Gastroesophageal sphincter (tissue), 4 donors: ENCODE results near the gene FZR1. TPM values are rescaled to one million over a fixed set of nuclear protein-coding genes. Genes with fewer than 3 reads are reported as not detected.
A peak's percentile ranks its signal among the peaks of the same experiment; 100 is the strongest.

Experiments used
- ATAC-seq: fragments of 150-250 bp; one replicate; pipeline ENCODE4 v1.9.1; 2016; ENCODE audit warnings: mild to moderate bottlenecking, moderate library complexity
- H3K27ac ChIP-seq, 4 donors: fragments of 200-600 bp; sonication (generic) in 3 of 4; 1 replicate in 3 of 4; 2 replicates in 1 of 4; pipeline ENCODE4 v1.5.1; 2016 to 2019
- H3K27me3 ChIP-seq: fragments of 200-600 bp; sonication (generic); one replicate; pipeline ENCODE4 v1.5.1; 2019
- H3K36me3 ChIP-seq, 2 donors: fragments of 200-600 bp; sonication (generic); one replicate each; pipeline ENCODE4 v1.5.1; 2019; ENCODE audit warnings: control low read depth in 1 of 2
- H3K4me1 ChIP-seq, 3 donors: fragments of 200-600 bp; sonication (generic); 1 replicate in 2 of 3; 2 replicates in 1 of 3; pipeline ENCODE4 v1.5.1; 2016 to 2019; ENCODE audit warnings: control low read depth in 2 of 3
- H3K4me3 ChIP-seq, 2 donors: fragments of 200-600 bp; sonication (generic); one replicate each; pipeline ENCODE4 v1.5.1; 2019; ENCODE audit warnings: mild to moderate bottlenecking in 1 of 2, moderate library complexity in 1 of 2
- H3K9me3 ChIP-seq, 3 donors: fragments of 200-600 bp; sonication (generic); one replicate each; pipeline ENCODE4 v1.5.1; 2017 to 2019; ENCODE audit warnings: control low read depth in 2 of 3
- EP300 ChIP-seq: sonication (generic); formaldehyde crosslinking; IDR thresholded peaks from one replicate; pipeline ENCODE4 v1.6.1; 2017; ENCODE audit warnings: antibody characterized with exemption, mild to moderate bottlenecking
- POLR2A ChIP-seq, 2 donors: fragments of 450-650 bp; IDR thresholded peaks; one replicate each; pipeline ENCODE4 v1.6.1; 2017; ENCODE audit warnings: antibody characterized with exemption in 2 of 2, mild to moderate bottlenecking in 2 of 2, moderate library complexity in 1 of 2
- POLR2AphosphoS5 ChIP-seq: sonication (generic); formaldehyde crosslinking; IDR thresholded peaks from one replicate; pipeline ENCODE4 v1.6.1; 2017; ENCODE audit warnings: antibody characterized with exemption
- WGBS, 2 donors: methylation state at CpG; one replicate each; pipeline ENCODE4 v1.1.5; 2018; ENCODE audit warnings: low coverage in 1 of 2; 5-methylcytosine and 5-hydroxymethylcytosine counted together
- total RNA-seq, 4 donors: library from RNA; depleted of rRNA; stranded (reverse); fragments of >200 nt; gene quantifications; one replicate each; pipeline ENCODE4 v1.1.0, GENCODE V29; 2016
- TF ChIP-seq, protein P1 (sequence below), 4 experiments: fragments of 200-600 bp in 2 of 4; fragments of 450-650 bp in 2 of 4; sonication (generic) in 1 of 4; IDR thresholded peaks; one replicate each; pipeline ENCODE4 v1.5.1; 2017 to 2019; ENCODE audit warnings: antibody characterized with exemption in 4 of 4, mild to moderate bottlenecking in 2 of 4, moderate library complexity in 2 of 4

FZR1 gene
- total RNA-seq, 4 donors from 2014 or later: 17.6 to 32.9 (median 23.0) TPM

DNA sequence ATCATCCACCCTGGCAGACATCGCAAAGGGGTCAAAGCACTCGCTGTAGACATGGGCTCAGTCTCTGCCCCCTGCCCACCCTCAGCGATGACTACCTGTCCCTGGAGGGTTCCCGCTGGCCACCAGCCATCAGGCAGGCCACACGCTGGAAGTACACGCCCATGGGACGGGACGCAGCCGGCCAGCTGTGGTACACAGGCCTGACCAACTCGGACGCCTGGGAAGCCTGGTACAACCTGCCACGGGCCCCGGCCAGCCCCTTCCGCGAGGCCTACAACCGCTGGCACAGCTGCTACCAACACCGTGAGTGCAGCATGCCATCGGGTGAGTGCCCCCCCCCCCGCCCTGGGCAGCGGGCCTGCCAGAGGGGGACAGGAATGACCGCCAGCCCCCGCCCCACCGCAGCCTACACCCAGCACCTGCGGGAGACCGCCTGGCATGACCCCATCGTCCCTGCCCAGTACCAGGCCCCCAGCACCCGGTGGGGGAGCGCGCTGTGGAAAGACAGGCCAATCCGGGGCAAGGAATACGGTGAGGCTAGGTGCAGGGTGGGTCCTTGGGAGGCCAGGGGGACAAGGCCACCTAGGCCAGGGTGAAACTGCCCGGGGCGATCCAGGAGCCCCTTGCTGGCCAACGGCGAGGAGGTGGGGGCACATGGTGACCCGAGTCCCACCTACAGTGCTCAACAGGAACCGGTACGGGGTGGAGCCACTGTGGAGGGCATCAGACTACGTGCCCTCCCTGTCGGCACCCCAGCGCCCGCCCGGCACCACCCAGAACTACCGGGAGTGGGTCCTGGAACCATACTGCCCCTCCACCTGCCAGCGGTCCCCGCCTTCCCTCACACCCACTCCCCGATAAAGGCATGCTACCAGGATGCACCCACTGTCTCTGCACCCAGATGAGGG lies 37.3 kb downstream of the FZR1 start:
- H3K36me3 ChIP-seq: peaks cover 0 to 62% of the 10 kb centered on the region in 2 donors
- peak overlapping the region in 2 of 4 donors; percentile 22 to 37 for H3K27ac ChIP-seq
- WGBS, 2 donors: 57% methylated on average over 2 of the region's 47 CpGs; no CpG with 5 or more reads in 1 of the 2 donors
- H3K4me1 ChIP-seq: peaks cover 0 to 18% (median 0%) of the 10 kb centered on the region in 3 donors
- no peak for TF ChIP-seq EP300
- no peak for TF ChIP-seq POLR2A (IDR thresholded peaks at IDR 0.05)
- TF ChIP-seq, protein P1, sequence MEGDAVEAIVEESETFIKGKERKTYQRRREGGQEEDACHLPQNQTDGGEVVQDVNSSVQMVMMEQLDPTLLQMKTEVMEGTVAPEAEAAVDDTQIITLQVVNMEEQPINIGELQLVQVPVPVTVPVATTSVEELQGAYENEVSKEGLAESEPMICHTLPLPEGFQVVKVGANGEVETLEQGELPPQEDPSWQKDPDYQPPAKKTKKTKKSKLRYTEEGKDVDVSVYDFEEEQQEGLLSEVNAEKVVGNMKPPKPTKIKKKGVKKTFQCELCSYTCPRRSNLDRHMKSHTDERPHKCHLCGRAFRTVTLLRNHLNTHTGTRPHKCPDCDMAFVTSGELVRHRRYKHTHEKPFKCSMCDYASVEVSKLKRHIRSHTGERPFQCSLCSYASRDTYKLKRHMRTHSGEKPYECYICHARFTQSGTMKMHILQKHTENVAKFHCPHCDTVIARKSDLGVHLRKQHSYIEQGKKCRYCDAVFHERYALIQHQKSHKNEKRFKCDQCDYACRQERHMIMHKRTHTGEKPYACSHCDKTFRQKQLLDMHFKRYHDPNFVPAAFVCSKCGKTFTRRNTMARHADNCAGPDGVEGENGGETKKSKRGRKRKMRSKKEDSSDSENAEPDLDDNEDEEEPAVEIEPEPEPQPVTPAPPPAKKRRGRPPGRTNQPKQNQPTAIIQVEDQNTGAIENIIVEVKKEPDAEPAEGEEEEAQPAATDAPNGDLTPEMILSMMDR (IDR thresholded peaks at IDR 0.05): no peak
- TF ChIP-seq POLR2AphosphoS5: no peak
- H3K4me3 ChIP-seq: no peak overlapping the region
- H3K27me3 ChIP-seq: no peaks in the 10 kb centered on the region
- no peaks in the 10 kb centered on the region for H3K9me3 ChIP-seq
- ATAC-seq: no peak

DNA sequence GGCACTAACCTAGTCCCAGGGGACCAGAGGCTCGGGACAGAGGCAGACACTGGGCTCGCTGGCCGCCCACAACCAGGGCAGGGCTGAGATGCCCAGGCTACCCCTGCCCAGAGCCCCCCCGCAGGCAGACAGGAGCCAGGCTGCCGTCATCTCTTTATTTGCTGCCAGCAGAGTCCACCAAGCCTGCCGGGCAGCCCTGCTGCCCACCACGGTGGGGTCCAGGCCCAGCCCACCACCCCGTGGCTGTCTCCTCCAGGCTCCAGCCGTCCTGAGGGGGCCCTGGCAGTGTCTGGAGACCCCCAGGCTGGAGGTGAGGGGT lies 37.9 kb downstream of the FZR1 start:
- peaks cover 0 to 13% (median 0%) of the 10 kb centered on the region in 3 donors for H3K4me1 ChIP-seq
- H3K27ac ChIP-seq: no peak overlapping the region
- TF ChIP-seq, protein P1 (IDR thresholded peaks at IDR 0.05): no peak
- TF ChIP-seq EP300 (no peak), POLR2A (IDR thresholded peaks at IDR 0.05) (no peak), POLR2AphosphoS5 (no peak)
- no peak overlapping the region for H3K4me3 ChIP-seq
- peaks cover 0 to 62% of the 10 kb centered on the region in 2 donors for H3K36me3 ChIP-seq
- ATAC-seq: no peak
- no CpG with 5 or more reads among the region's 9 CpGs for WGBS, 2 donors
- H3K27me3 ChIP-seq: no peaks in the 10 kb centered on the region
- no peaks in the 10 kb centered on the region for H3K9me3 ChIP-seq

DNA sequence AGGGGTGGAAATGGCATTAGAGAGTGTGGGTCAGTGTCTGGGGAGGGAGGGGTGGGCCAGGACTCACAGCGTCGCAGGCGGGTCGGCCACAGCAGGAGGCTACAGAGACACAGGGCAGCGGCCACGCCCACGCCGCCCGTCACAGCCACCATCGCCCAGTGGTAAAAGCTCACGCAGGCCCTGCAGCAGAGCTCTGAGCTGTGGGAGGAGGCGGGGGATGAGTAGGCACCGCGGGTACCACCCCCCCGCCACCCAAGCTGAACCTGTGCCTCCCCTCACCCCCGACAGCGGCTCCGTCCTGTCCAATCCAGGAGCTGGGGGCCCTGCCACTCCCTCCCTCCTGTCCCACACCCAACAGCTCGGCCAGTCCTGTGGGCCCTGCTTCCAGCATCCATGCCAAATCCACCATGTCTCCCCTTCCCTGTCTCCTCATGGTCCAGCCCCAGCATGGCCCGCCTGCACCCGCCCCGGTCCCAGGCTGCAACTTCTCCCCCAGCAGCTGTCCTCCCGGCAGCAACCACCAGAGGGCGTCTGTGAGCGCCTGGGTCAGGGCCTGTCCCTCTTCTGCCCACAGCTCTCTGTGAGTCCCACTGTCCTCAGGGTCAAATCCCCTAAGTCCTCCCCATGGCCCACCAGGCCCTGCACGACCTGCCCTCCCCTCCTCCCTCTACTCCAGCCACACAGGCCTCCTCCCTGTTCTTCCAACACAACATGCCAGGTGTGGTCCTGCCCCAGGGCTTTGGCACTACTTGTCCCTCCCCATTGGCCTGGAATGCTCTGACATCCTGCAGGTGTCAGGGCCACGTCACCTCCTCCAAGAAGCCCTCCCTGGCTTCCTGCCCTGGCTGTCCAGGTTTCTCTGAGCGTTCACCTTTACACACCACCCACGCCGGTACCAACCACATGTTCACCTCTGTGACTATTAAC lies 38.9 kb downstream of the FZR1 start:
- 6 to 50% methylated on average over 3 of the region's 30 CpGs for WGBS, 2 donors
- Histone ChIP-seq H3K36me3 (peaks cover 0 to 61% of the 10 kb centered on the region in 2 donors), H3K9me3 (no peaks in the 10 kb centered on the region), H3K27ac (no peak overlapping the region), H3K4me1 (peaks cover 0 to 11% (median 0%) of the 10 kb centered on the region in 3 donors), H3K4me3 (no peak overlapping the region), H3K27me3 (no peaks in the 10 kb centered on the region)
- ATAC-seq: peak; percentile 62
- no peak for TF ChIP-seq EP300
- TF ChIP-seq, protein P1 (IDR thresholded peaks at IDR 0.05): peak in 3 of 4 experiments; percentile 93 to 98 (median 94)

DNA sequence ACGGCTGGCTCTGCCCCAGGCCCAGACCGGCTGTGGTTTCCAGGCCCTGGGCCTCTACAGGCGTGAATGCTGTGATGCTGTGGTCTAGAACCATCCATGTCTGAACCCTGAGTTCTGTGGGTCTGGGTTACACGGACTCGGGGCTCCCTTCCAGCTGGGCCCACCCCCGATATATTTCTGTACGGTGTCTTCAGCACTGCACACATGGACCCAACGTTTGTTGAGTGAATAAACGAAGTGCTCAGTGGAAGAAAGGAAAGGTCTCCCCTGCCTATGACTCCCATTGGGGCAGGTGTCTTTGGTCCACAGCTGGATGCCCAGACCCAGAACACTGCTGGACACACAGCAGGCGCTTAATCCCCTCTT lies 39.5 kb downstream of the FZR1 start:
- no peaks in the 10 kb centered on the region for H3K9me3 ChIP-seq
- no peak for ATAC-seq
- H3K27ac ChIP-seq: no peak overlapping the region
- H3K4me3 ChIP-seq: no peak overlapping the region
- no peaks in the 10 kb centered on the region for H3K27me3 ChIP-seq
- H3K4me1 ChIP-seq: peaks cover 0 to 11% (median 0%) of the 10 kb centered on the region in 3 donors
- 66% methylated on average over 5 of the region's 10 CpGs; no CpG with 5 or more reads in 1 of the 2 donors for WGBS, 2 donors
- no peak for TF ChIP-seq POLR2A (IDR thresholded peaks at IDR 0.05)
- TF ChIP-seq, protein P1 (IDR thresholded peaks at IDR 0.05): no peak
- H3K36me3 ChIP-seq: peaks cover 0 to 68% of the 10 kb centered on the region in 2 donors
